HG02884 (cell line): ENCODE data around the gene LRRC42.

ENCODE experiments used
- ATAC-seq: cut with Tn5 transposase; IDR thresholded peaks from one replicate; pipeline ENCODE4 v1.9.1; 2021; ENCODE audit warnings: mild to moderate bottlenecking, moderate library complexity; ENCODE audit not compliant: unreplicated experiment

LRRC42 gene

GRCh38 chr1:53942127-53942957, 3.8 kb upstream of the LRRC42 start:
- no peak for ATAC-seq

- no peak for ATAC-seq
These were observed 3.1 kb upstream of the LRRC42 start for GRCh38 chr1:53943090-53943489.

GRCh38 chr1:53943490-53944043, 2.6 kb upstream of the LRRC42 start:
- no peak for ATAC-seq

GRCh38 chr1:53944469-53945182, 1.5 kb upstream of the LRRC42 start:
- no peak for ATAC-seq

- no peak for ATAC-seq
These were observed 1.0 kb upstream of the LRRC42 start for GRCh38 chr1:53945183-53945432.

- peak; percentile 64 for ATAC-seq
These were observed 508 bp upstream of the LRRC42 start, which contains the start of gene IFT25 for GRCh38 chr1:53945433-53946251. Gene IFT25, minus strand, starts transcription at chr1:53945699. Its CDS starts 5,617 bp downstream, at chr1:53940082.

GRCh38 chr1:53947172-53947907, 1.2 kb downstream of the LRRC42 start:
- ATAC-seq, result no peak

GRCh38 chr1:53948291-53948690, 2.1 kb downstream of the LRRC42 start:
- ATAC-seq, result no peak

- ATAC-seq, result no peak
These were observed 3.2 kb downstream of the LRRC42 start for GRCh38 chr1:53949023-53949990.

- ATAC-seq, result no peak
These were observed 5.5 kb downstream of the LRRC42 start for GRCh38 chr1:53951697-53952096.

- no peak for ATAC-seq
These were observed 8.0 kb downstream of the LRRC42 start for GRCh38 chr1:53954128-53954527.

GRCh38 chr1:53956308-53957168, 10.4 kb downstream of the LRRC42 start:
- no peak for ATAC-seq

GRCh38 chr1:53957194-53957818, 11.2 kb downstream of the LRRC42 start:
- ATAC-seq, result no peak

- ATAC-seq, result no peak
These were observed 13.6 kb downstream of the LRRC42 start for GRCh38 chr1:53959664-53960250.

GRCh38 chr1:53962395-53962794, 16.2 kb downstream of the LRRC42 start:
- ATAC-seq, result no peak

GRCh38 chr1:53963460-53963859, 17.3 kb downstream of the LRRC42 start:
- no peak for ATAC-seq

- ATAC-seq, result no peak
These were observed 18.0 kb downstream of the LRRC42 start for GRCh38 chr1:53964109-53964508.

GRCh38 chr1:53966794-53967193, 20.6 kb downstream of the LRRC42 start:
- ATAC-seq, result no peak
